Thoracic aorta (tissue), 2 donors: ENCODE data around the gene CNN2. TPM values are rescaled to one million over a fixed set of nuclear protein-coding genes. Genes with fewer than 3 reads are reported as not detected.

Experiments used
- ATAC-seq: fragments of 150-250 bp; one replicate; pipeline ENCODE4 v1.8.0; 2017; ENCODE audit warnings: low read depth; ENCODE audit not compliant: insufficient number of reproducible peaks, low FRiP score
- DNase-seq: peaks from one replicate; pipeline ENCODE4 v3.0.0-alpha.2; 2020; ENCODE audit warnings: low spot score
- H3K27ac ChIP-seq, 2 donors: fragments of 200-600 bp; sonication (generic); 1 replicate in 1 of 2; 2 replicates in 1 of 2; pipeline ENCODE4 v1.5.1; 2016; ENCODE audit warnings: mild to moderate bottlenecking in 2 of 2, moderate library complexity in 2 of 2
- H3K27me3 ChIP-seq: fragments of 200-600 bp; sonication (generic); replicated peaks from 2 replicates; pipeline ENCODE4 v1.6.0; 2016; ENCODE audit warnings: mild to moderate bottlenecking; ENCODE audit not compliant: insufficient read depth
- H3K36me3 ChIP-seq: fragments of 200-600 bp; sonication (generic); one replicate; pipeline ENCODE4 v1.5.1; 2016
- H3K4me1 ChIP-seq, 2 donors: fragments of 200-600 bp; sonication (generic); 1 replicate in 1 of 2; 2 replicates in 1 of 2; pipeline versions ENCODE4 v1.5.1 to v1.6.0; 2016; ENCODE audit warnings: low read depth in 2 of 2, mild to moderate bottlenecking in 1 of 2; ENCODE audit not compliant: control insufficient read depth in 1 of 2
- H3K4me3 ChIP-seq: fragments of 200-600 bp; sonication (generic); 2 replicates; pipeline ENCODE4 v1.5.1; 2016; ENCODE audit warnings: mild to moderate bottlenecking
- H3K9me3 ChIP-seq: fragments of 200-600 bp; sonication (generic); 2 replicates; pipeline ENCODE4 v1.5.1; 2016
- CTCF ChIP-seq: fragments of 200-600 bp; sonication (generic); IDR thresholded peaks from one replicate; pipeline ENCODE4 v1.5.1; 2019; ENCODE audit warnings: antibody characterized with exemption
- total RNA-seq, 2 donors: library from RNA; depleted of rRNA; stranded (reverse); fragments of >200 nt; gene quantifications; one replicate each; pipeline versions ENCODE4 v1.1.0 to v1.2.3, GENCODE V29; 2016

Gene CNN2
- total RNA-seq, 2 donors from 2014 or later = 96.9 to 193 TPM

DNA sequence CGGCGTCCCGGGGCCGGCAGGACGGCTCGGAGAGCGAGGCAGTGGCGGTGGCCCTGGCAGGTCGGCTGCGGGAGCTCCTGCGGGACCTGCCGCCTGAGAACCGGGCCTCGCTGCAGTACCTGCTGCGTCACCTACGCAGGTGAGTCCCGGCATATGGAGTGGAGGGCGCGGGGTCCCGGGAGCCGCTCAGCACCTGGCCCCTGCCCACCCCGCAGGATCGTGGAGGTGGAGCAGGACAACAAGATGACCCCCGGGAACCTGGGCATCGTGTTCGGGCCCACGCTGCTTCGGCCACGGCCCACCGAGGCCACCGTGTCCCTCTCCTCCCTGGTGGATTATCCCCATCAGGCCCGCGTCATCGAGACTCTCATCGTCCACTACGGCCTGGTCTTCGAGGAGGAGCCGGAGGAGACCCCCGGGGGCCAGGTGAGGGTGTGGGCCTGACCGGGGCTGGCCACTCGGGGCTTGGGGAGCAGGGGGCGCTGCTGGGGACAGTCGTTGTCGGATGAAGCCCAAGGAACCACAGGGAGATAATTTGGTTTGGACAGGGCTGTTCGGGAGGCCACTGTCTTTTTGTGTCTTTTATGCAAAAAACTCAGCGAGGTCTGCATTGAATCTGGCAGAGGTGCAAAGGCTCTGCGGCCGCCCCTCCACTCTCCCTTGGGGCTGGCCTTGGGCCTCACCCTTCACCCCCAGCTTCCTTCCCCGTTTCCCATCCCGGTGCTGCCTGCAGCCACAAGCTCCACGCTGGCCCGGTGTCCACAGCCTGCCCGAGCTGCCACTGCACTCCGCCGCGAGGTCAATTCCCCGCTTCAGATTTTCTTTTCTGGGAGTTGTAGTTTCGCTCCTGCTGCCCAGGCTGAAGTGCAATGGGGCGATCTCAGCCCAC is 56.8 kb downstream of the CNN2 start:
- Histone ChIP-seq H3K4me3 (no peak overlapping the region), H3K27ac (no peak overlapping the region), H3K4me1 (peaks cover 0 to 6% of the 10 kb centered on the region in 2 donors), H3K36me3 (no peaks in the 10 kb centered on the region), H3K27me3 (no peaks in the 10 kb centered on the region), H3K9me3 (no peaks in the 10 kb centered on the region)
- DNase-seq (no peak), ATAC-seq (no peak)
- TF ChIP-seq CTCF = no peak

DNA sequence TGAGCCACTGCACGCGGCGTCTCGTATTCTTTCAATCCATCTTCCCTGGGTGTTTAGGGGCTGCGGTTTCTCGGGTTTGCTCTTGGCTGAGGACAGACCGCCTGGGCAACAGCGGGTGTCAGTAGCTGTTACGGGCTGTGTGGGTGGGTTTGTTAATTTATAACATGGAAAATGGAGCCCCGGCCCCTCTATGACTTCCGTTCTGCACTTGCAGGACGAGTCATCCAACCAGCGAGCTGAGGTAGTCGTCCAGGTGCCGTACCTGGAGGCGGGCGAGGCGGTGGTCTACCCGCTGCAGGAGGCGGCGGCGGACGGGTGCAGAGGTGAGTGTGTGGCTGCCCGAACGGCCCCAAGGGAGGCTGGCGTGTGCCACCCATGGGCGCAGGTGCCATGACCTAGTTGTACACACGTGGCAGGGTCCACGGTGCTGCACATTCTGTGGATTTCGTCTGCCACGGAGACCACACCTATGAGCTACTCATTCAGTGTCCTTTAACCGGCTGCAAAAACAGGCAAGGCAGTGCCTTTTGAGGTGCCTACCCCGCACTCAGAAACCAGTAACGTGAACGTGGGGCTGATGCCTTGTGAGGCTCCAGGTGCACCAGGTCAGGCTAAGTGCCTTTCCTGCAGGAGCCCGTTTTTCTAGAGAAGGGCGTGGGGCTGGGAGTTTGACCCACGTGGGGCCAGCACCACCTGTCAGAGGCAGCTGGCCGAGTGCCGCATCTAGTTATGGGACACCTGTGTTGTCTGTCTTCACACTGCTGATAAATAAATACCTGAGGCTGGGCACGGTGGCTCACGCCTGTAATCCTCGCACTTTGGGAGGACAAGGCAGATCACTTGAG is 57.8 kb downstream of the CNN2 start:
- no peak for TF ChIP-seq CTCF
- no peak for DNase-seq
- Histone ChIP-seq H3K9me3 (no peaks in the 10 kb centered on the region), H3K4me3 (no peak overlapping the region), H3K27ac (no peak overlapping the region), H3K27me3 (no peaks in the 10 kb centered on the region), H3K4me1 (peaks cover 0 to 6% of the 10 kb centered on the region in 2 donors), H3K36me3 (no peaks in the 10 kb centered on the region)
- ATAC-seq = no peak

DNA sequence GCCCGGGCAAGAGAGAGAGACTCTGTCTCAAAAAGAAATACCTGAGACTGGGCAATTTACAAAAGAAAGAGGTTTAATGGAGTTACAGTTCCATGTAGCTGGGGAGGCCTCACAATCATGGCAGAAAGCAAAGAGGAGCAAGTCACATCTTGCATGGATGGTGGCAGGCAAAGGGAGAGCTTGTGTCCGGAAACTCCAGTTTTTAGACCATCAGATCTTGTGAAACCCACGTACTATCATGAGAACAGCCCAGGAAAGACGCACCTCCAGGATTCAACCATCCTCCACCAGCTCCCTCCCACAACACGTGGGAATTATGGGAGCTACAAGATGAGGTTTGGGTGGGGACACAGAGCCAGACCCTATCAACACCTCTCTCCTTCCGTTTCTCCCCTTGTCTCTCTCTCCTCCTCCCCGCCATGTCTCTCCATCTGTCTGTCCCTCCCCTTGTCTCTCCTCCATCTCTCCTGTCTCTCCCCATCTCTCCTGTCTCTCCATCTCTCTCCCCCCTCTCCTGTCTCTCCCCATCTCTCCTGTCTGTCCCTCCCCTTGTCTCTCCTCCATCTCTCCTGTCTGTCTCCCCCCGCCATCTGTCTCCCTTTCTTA is 58.7 kb downstream of the CNN2 start:
- no peak overlapping the region for H3K4me3 ChIP-seq
- no peaks in the 10 kb centered on the region for H3K36me3 ChIP-seq
- no peaks in the 10 kb centered on the region for H3K27me3 ChIP-seq
- no peaks in the 10 kb centered on the region for H3K9me3 ChIP-seq
- DNase-seq (no peak), ATAC-seq (no peak)
- no peak for TF ChIP-seq CTCF
- peaks cover 0 to 6% of the 10 kb centered on the region in 2 donors for H3K4me1 ChIP-seq
- H3K27ac ChIP-seq = no peak overlapping the region

DNA sequence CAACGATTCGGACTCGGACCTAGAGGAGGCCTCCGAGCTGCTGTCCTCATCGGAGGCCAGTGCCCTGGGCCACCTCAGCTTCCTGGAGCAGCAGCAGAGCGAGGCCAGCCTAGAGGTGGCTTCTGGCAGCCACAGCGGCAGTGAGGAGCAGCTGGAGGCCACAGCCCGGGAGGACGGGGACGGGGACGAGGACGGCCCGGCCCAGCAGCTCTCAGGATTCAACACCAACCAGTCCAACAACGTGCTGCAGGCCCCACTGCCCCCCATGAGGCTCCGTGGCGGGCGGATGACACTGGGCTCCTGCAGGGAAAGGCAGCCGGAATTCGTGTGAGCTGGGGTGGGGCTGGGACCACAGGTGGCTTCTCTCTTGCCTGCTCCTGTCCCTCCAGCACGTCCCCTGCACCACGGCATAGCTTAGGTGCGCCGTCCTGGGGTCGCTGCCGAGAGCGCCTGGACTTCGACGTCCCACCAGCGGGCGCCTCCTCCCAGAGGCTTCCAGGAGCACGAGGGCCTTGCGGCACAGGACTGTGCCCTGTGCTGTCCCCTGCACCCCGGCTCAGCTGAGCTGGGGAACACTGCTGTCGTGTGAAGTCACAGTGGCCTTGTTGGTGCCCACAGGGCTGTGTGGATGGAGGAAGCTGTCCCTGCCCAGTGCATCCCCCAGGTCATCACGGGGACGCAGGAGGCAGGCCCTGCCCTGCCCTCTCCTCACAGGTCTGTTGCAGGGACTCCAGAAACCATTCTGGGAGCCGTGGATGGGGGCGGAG is 59.5 kb downstream of the CNN2 start:
- Histone ChIP-seq H3K27ac (no peak overlapping the region), H3K36me3 (no peaks in the 10 kb centered on the region), H3K4me3 (no peak overlapping the region), H3K4me1 (peaks cover 0 to 6% of the 10 kb centered on the region in 2 donors), H3K9me3 (no peaks in the 10 kb centered on the region), H3K27me3 (no peaks in the 10 kb centered on the region)
- no peak for DNase-seq
- TF ChIP-seq CTCF = no peak
- no peak for ATAC-seq
